HepG2 (cell line): ENCODE data around the gene STXBP2.

Experiments used
- BRCA1 ChIP-seq: sonication (generic); formaldehyde crosslinking; IDR thresholded peaks from 2 replicates; pipeline ENCODE4 v1.4.0; 2020; ENCODE audit warnings: missing genetic modification reagents
- JUNB ChIP-seq: sonication (generic); formaldehyde crosslinking; IDR thresholded peaks from 2 replicates; pipeline ENCODE4 v1.8.0; 2022; ENCODE audit warnings: missing genetic modification reagents, mild to moderate bottlenecking, borderline replicate concordance
- KMT2A ChIP-seq: sonication (generic); formaldehyde crosslinking; IDR thresholded peaks from 2 replicates; pipeline ENCODE4 v1.4.0; 2020; ENCODE audit warnings: missing genetic modification reagents
- RCOR2 ChIP-seq: IDR thresholded peaks from 2 replicates; pipeline ENCODE4 v1.6.1; 2016; ENCODE audit warnings: missing biosample characterization, missing genetic modification reagents
- RERE ChIP-seq: IDR thresholded peaks from 2 replicates; pipeline ENCODE4 v1.6.1; 2016; ENCODE audit warnings: low read depth, missing genetic modification reagents, missing compliant biosample characterization
- STAG1 ChIP-seq: sonication (generic); formaldehyde crosslinking; IDR thresholded peaks from 2 replicates; pipeline ENCODE4 v1.4.0; 2020; ENCODE audit warnings: missing genetic modification reagents
- YEATS2 ChIP-seq: sonication (generic); formaldehyde crosslinking; IDR thresholded peaks from 2 replicates; pipeline ENCODE4 v1.4.0; 2020; ENCODE audit warnings: missing genetic modification reagents, borderline replicate concordance
- ZBTB7B ChIP-seq: sonication (generic); formaldehyde crosslinking; IDR thresholded peaks from 2 replicates; pipeline ENCODE4 v1.4.0; 2020; ENCODE audit warnings: missing genetic modification reagents
- TF ChIP-seq, protein P1 (sequence below): sonication (generic); formaldehyde crosslinking; IDR thresholded peaks from 2 replicates; pipeline ENCODE4 v1.5.0; 2020; ENCODE audit warnings: mild to moderate bottlenecking, missing genetic modification reagents, moderate library complexity
- TF ChIP-seq, protein P2 (sequence below): sonication (generic); formaldehyde crosslinking; IDR thresholded peaks from 2 replicates; pipeline ENCODE4 v1.9.0; 2021; ENCODE audit warnings: missing genetic modification reagents, borderline replicate concordance

GRCh38 chr19:7692417-7693088, 55.6 kb downstream of the STXBP2 start:
- TF ChIP-seq, protein P1, sequence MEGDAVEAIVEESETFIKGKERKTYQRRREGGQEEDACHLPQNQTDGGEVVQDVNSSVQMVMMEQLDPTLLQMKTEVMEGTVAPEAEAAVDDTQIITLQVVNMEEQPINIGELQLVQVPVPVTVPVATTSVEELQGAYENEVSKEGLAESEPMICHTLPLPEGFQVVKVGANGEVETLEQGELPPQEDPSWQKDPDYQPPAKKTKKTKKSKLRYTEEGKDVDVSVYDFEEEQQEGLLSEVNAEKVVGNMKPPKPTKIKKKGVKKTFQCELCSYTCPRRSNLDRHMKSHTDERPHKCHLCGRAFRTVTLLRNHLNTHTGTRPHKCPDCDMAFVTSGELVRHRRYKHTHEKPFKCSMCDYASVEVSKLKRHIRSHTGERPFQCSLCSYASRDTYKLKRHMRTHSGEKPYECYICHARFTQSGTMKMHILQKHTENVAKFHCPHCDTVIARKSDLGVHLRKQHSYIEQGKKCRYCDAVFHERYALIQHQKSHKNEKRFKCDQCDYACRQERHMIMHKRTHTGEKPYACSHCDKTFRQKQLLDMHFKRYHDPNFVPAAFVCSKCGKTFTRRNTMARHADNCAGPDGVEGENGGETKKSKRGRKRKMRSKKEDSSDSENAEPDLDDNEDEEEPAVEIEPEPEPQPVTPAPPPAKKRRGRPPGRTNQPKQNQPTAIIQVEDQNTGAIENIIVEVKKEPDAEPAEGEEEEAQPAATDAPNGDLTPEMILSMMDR (CRISPR knock-in tag) = no peak
- no peak for TF ChIP-seq JUNB
- no peak for TF ChIP-seq KMT2A
- TF ChIP-seq YEATS2 (CRISPR knock-in tag) = no peak
- TF ChIP-seq ZBTB7B (CRISPR knock-in tag) = no peak
- TF ChIP-seq STAG1 (CRISPR knock-in tag) = no peak
- TF ChIP-seq RERE (CRISPR knock-in tag) = no peak
- TF ChIP-seq, protein P2, sequence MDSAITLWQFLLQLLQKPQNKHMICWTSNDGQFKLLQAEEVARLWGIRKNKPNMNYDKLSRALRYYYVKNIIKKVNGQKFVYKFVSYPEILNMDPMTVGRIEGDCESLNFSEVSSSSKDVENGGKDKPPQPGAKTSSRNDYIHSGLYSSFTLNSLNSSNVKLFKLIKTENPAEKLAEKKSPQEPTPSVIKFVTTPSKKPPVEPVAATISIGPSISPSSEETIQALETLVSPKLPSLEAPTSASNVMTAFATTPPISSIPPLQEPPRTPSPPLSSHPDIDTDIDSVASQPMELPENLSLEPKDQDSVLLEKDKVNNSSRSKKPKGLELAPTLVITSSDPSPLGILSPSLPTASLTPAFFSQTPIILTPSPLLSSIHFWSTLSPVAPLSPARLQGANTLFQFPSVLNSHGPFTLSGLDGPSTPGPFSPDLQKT (CRISPR knock-in tag) = no peak
- no peak for TF ChIP-seq RCOR2 (CRISPR knock-in tag)
- no peak for TF ChIP-seq BRCA1 (CRISPR knock-in tag)
